GM18907 (cell line): Measurements from ENCODE around the gene TMIGD1.

Source experiments
- ATAC-seq: cut with Tn5 transposase; IDR thresholded peaks from one replicate; pipeline ENCODE4 v1.9.1; 2021; ENCODE audit warnings: mild to moderate bottlenecking, moderate library complexity; ENCODE audit not compliant: unreplicated experiment

Gene TMIGD1

GRCh38 chr17:30336369-30337171 is 2.7 kb upstream of the TMIGD1 start:
- no peak for ATAC-seq

GRCh38 chr17:30334421-30334820 is 564 bp upstream of the TMIGD1 start:
- ATAC-seq: no peak

GRCh38 chr17:30332057-30332542 is 1.8 kb downstream of the TMIGD1 start:
- peak; percentile 59 for ATAC-seq

GRCh38 chr17:30326809-30327208 is 7.0 kb downstream of the TMIGD1 start:
- no peak for ATAC-seq

GRCh38 chr17:30324723-30325122 is 9.1 kb downstream of the TMIGD1 start:
- no peak for ATAC-seq

GRCh38 chr17:30323895-30324319 is 9.9 kb downstream of the TMIGD1 start:
- ATAC-seq: no peak

DNA sequence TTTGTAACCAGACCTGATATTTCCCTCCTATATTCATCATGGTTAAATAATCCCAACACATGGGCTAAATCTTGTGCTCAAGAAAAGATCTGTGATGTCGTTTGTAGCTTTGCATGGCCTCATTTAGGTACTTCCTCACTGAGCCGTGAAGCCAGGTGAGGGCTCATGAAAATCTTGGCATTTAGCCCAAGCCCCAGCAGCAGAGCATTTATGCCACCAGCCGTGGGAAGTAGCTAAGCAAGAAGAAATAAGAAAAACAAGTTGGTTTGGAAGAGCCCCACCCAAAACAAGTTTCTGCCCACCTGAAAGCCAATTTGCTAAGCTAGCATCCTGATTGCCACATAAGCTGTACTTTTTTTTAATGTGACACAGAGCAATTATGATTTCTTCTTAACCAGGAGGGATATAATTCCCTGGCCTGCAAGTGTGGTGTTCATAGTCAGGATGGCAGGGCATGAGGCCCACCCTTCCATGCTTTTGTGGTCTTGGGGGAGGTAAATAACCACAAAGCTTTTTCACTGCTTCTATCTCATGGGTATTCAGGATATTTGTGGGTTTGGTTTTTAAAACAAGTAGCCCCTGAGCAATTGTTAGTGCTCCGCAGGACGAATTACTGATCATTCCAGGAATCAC is 10.5 kb downstream of the TMIGD1 start:
- no peak for ATAC-seq

DNA sequence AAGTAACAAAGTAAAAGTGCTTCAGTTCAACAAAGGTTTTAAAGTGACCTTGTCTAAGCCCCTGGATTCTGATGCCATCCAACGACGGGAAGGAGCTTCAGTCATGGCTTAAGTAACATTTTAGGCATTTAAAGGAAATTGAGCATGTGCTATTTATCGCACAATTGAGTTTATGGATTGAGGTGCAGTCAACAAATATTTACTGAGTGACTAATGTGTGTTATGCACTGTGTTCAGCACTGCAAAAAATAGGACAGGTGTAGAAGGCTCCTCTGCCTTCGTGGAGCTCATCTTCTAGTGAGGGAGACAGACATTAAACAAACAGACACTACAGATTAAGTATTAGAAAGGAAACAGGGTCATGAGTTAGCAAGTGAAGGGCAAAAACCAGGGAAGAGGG is 12.5 kb downstream of the TMIGD1 start:
- no peak for ATAC-seq

DNA sequence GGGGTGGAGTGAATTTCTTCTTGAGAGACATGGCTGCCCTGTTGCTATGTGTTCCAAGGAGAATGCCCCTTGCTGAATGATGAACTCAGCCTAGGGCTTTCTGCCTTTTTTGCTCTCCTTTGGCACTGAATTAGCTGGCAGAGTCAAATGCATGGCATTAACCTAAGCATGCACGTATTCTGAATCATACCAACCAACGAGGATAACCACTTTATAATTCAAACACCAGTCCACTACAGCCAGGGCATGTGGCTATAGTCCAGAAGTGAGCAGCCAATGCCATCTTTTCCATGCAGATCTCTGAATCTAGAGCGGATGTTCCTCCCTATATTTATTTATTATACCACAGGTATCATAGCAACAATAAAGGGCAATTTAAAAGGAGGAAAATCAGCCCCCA is 15.7 kb downstream of the TMIGD1 start:
- ATAC-seq: no peak

GRCh38 chr17:30316736-30317135 is 17.1 kb downstream of the TMIGD1 start:
- ATAC-seq: no peak

DNA sequence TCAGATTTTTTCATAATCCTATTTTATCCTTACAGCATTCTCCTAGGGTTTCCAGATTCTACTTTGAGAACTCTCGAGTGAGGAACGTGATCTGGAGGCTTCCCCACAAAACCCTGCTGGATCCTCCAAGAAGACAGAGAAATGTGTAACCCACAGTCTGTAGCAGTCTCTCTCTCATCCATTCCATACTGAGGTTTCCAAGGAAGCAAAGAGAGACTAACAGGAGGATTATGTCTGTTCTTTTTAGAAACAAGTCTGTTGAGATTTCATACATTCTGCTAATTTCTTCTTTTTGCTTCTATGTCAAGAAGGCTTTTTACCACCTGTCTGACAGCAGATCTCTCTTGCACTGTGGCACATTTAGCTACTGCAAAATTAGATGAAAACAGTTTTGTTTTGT is 18.8 kb downstream of the TMIGD1 start:
- no peak for ATAC-seq

DNA sequence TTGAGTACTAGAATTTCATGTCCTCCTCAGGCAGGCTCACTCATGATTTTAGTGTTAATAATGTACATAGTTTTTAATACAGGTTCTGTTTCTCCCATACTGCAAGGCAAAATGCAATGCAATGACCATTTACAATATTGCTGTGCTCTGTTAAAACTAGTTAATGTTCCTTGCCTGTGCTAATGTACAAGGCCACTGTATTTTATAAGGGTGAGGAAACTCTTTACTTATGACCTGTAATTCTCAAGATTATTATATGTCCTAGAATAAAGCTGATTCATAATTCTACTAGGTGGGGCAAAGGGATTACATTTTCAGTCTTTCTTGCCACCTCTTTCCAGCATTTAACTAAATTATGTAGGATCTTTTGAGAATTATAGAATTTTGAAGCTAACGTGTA is 19.4 kb downstream of the TMIGD1 start:
- ATAC-seq: no peak

- ATAC-seq: no peak
Measured at GRCh38 chr17:30312226-30312625, 21.6 kb downstream of the TMIGD1 start.

DNA sequence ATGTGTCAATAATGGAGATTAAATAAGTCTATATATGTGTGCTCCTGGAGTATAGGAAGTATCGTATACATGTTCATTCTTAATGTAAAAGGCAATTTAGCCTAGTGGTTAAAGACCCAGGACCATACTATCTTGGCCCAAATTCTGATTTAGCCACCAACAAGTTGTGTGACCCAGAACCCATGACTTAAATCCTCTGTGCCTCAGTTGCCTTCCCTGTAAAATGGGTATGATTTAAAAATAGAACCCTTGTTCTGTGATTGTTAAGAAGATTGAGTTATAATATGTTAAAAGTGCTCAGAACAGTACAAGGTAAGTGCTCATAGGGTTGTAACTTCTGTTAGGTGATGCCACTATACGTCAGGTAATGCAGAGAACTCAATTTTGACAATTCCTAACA is 23.3 kb downstream of the TMIGD1 start:
- no peak for ATAC-seq

- ATAC-seq: no peak
Measured at GRCh38 chr17:30309591-30309990, 24.3 kb downstream of the TMIGD1 start.

- ATAC-seq: no peak
Measured at GRCh38 chr17:30308406-30308805, 25.5 kb downstream of the TMIGD1 start.

- ATAC-seq: no peak
Measured at GRCh38 chr17:30304778-30305177, 29.1 kb downstream of the TMIGD1 start.

GRCh38 chr17:30302241-30302640 is 31.6 kb downstream of the TMIGD1 start:
- ATAC-seq: no peak

GRCh38 chr17:30300818-30301217 is 33.0 kb downstream of the TMIGD1 start:
- no peak for ATAC-seq

DNA sequence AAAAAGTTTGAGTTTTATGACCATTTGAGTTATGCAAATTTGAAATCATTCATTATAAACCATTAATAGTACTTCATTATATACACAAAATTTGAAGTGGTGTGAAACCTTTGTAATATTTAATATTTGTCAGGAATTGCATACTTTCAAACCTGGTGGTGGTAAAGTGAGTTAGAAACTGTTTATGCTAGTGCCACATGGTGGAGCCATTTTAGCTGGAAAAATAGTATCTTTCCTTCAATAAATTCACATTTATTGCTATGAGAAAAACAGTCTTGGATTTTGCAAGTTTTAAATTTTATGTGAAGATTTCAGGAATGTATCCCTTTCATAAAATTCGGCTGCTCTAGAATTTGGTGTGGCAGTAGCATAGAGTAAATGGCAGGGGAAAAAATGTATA is 34.9 kb downstream of the TMIGD1 start:
- no peak for ATAC-seq

GRCh38 chr17:30297715-30298114 is 36.1 kb downstream of the TMIGD1 start:
- ATAC-seq: no peak

- ATAC-seq: no peak
Measured at GRCh38 chr17:30296499-30297080, 37.3 kb downstream of the TMIGD1 start.
